NCI-H2196 treated with DMSO at 0.1 percent for 48 hours (cell line): Measurements from ENCODE around the gene SH3GL1.

Experiments
- DNase-seq: peaks from one replicate; lab custom pipeline; 2025; ENCODE audit not compliant: unreplicated experiment; lab: John Stamatoyannopoulos, UW

Gene SH3GL1

DNA sequence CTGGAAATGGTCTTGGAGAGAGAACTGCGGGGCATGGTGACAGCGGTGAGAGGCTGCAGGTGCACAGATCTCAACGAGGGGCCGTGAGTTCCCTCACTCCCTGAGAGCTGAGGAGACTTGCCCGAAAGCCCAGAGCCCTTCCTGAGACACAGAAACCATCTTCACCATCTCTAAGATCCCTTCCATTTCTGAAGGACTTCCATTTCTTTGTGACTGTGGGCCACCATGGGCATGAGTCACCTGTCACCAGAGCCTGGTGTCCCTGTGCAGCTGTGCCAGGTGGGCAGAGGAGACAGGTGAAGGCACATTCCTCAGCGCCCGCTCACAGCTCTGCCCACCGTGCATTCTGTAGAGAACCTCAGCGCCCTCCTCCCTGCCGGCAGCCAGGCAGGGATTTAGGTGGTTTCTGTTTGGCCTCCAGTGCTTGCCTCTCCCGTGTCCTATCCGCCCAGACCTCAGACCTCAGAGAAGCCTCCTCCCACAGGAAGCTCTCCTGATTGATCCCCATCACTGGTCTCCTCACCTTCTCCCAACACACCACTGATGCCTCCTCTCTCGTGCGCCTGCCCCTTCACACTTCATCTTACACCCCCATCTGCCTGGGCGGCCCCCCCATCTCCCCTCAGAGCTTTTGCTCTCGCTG, 24.2 kb downstream of the SH3GL1 start:
- no peak for DNase-seq

DNA sequence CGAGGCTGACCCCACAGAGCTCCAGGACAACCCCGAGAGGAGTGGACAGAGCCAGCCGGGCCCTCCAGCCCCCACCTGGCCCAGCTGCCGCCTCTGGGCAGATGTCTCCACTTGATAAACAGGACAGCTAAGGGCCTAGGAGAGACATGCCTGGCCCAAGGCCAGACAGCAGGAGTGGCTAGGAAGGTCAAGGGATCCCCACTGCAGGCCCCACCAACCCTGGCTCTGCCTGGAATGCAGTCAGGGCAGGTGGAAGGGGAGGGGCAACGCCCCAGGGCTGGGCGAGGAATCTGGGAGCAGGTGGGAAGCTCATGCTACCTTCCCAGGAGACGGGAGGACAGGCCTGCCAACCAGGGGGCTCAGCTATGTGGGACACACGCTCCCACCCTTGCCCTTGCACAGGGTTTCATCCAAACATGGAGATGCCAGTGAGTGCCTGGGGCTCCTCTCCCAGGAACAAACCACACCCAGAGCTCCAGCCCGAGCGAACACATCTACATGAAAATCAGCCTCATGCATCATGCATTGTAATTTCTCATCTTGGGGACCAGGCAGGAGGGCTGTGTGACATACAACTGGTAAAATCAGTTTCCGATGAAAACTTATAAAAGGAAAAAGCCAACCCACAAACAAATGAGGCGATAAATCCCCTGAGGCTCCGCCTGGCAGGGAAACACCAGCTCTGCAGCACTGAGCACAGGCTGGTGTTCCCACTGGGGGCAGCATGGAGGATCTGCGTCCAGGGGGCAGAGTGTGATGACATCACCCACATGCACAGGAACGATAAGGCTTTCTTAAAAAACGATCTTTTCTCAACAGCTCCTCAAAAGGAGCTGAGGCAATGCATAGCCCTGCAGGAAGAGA, 25.0 kb downstream of the SH3GL1 start:
- DNase-seq: peak; percentile 43

DNA sequence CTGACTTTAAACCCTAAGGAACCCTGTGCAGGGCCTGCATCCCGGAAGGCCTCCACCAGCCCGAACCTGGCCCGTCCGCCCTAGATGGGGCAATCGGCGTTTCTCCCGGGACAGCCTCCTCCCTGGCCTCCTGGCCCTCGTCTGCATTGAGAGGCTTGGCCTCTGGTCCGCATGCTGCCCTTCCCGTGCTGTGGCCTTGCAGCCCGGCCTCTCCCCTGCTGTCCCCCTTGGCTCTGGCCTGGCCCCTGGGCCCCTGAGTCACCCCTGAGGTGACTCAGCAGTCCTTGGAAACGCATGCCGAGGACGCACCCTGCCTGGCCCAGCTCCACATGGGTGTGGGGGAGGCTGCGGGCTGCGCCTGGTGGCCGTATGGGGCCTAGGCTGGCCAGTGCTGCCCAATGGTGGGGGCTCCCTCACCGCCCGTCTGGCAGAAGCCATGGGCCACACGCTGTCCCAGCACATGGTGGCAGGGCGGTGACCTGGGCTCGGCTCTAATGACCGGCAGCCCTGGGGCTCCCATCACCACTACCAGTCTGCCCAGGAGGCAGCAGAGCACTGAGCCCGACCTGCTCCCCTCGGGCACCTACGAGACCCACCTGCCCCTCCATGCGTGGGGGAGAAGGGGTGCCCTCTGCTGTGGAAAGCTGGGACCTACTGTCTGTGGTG, 25.7 kb downstream of the SH3GL1 start:
- DNase-seq: no peak

GRCh38 chr19:4373601-4374497, 26.5 kb downstream of the SH3GL1 start:
- no peak for DNase-seq

GRCh38 chr19:4373013-4373367, 27.4 kb downstream of the SH3GL1 start:
- DNase-seq: no peak

DNA sequence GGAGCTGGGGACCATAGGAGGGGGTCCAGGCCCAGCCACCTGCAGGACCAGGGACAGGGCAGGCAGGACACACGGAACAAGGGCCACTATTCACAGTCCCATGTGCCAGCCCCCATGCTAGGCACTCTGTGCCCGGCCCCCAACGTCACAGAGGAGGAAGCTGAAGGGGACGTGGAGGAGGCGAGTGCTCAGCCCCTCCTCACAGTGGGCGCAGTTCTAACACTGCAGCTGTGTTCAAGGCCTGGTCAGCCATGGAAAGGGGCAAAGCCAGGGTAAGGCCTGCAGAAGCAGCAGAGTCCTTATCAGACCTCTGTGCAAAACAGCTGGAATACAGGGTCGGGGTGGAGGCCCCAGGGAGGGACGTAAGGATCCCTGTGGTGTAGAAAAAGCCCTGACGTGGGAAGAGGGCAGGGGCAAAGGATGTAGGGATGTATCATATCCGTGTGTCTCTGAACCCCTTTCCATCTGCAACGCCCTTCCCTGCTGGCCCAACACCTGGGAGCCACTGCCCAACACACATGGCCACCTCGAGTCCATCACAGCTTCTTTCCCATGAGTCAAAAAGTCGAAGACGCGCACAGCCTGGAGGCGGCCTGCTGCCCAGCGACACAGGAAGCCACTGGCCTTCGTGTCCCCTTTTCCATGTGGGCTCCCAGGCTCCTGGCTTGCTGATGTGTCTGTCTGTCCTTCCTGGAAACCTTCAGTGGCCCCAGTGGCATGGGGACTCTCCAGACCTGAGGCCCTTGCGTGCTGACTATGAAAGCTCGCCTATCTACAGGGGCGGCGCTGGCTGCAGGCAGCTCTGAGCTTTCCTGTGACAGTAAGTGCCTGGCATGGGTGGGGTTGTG, 28.0 kb downstream of the SH3GL1 start:
- no peak for DNase-seq

DNA sequence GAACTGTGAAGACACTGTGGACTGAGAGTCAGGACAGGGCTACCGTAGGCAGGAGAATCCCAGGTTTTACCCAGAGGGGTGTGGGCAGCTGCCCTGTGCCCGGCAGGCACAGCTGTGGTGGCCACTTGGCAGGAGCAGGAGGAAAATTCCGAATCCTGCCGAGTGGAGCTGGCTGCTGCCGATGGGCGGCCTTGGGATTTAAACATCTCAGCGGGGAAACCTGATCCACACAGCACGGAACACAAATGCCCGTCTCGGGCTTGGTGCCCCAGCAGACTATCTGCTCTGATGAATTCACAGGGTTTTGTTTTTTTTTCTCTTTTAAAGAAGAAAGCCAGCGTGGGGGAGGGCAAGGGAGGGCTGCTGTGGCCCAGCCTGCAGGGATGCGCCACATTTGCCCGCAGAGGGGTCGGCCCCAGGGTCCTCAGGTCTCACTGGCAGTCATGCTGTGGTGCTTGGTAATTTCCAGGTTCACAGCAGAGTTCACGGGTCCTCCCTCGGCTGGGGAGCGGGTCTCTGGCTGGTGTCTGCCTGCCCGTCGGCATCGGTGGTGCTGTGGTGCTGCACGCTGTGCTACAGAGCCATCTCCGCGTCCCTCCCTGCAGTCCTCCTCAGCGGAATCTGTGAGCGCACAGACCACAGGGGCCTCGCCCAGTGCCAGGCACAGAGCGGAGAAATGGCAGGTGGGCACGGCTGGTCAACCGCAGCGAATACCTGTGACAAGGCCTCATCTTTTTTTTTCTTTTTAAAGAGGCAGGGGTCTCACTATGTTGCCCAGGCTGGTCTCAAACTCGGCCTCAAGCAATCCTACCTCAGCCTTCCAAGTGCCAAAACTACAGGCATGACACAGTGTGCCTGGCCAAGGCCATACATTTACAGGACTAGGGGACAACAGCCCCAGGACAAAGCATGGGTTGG, 28.8 kb downstream of the SH3GL1 start:
- DNase-seq: no peak

DNA sequence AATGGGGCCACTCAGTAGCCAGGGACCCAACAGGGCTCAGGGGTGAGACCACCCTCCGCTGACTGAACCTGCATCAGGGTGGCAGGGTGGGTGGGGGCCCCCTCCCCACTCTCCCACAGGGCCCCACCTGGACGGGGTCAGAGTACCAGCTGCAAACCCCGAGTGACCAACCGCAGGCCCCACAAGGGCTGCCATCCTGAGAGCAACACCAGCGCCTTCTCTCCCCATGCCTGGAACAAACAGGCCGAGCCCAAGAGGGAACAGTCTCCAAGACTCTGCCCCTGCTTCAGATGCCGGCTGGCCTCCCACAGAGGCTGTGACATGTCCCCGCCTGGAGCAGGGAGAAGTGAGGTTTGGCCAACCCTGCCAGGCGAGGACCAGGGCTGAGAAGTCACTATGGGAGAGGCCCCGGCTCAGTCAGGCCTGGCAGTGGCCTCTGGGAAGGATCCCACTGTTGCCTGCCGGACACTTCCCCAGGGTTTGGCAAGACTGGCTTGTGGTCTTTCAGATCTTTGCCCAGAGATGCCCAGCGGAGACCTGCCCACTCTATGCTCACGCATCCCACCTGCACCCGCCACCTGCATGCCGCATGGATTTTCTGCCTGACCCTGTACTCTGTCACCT, 29.8 kb downstream of the SH3GL1 start:
- DNase-seq: no peak

- no peak for DNase-seq
Observed at GRCh38 chr19:4369888-4370260, 30.5 kb downstream of the SH3GL1 start.

DNA sequence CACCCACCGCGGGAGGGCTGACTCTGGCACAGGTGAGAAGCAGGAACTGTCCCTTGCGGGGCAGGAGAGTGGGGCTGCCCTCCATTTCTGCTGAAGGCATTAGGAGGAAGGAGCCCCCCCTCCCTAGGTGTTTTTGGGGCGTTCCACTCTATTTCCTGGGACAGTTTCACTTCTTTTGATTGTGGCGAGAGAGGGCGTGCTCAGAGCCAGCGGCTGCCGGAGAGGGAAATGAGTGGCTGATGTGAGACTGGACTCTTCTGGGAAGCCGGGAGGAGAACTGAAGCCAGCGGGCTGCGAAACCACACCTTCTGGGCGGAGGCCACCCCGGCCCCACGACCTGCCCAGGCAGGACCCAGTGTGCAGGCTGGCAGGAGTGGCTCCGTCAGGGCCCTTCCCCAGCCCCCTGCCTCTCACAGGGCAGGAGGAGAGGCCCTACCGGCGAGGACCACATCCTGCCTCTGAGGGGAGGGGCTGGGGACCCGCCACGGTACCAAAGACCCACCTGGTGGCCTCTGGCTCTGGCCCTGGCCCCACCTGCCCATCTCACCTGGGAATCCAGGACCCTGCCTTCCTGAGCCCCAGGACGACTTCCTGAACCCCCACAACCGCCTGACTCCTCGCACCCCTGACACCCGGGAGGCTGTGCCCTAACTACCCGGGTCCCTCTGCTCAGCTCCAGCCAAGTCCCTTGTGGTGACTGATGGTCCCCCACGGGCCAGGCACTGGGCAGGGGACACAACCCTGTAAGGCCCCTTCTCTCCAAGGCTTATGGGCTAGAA, 31.0 kb downstream of the SH3GL1 start:
- DNase-seq: peak; percentile 38

DNA sequence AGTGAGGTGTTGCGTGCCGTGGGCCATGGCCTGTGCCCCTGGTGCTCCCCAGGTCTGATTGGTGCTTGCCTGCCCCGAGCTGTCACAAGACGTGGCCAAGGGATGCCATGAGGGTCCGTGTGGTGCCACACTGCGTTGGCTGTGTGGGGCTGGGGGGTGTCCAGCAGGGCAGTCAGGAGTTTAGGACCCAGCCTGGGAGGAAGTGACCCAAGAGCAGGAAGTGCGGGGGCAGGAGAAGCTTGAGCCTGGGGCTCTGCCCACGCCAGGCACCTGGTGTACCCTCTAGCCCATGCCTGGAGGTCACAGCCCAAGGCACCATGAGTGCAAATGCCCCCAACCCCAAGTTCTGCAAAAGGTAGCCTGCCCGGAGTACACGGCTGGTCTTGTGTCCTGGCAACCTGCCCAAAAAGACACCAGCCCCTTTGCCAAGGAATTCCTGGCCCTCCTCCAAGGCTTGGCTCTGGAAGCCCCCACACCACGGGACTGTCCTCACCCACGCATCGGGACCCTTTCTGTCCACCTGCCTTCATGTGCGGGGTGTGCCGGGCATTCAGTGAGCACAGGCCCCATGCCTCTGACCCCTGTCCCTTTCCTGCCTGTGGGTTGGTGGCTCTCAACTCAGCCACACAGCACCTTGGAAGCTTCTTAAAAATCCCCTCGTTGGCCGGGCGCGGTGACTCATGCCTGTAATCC, 32.1 kb downstream of the SH3GL1 start:
- DNase-seq: no peak

- DNase-seq: no peak
Observed at GRCh38 chr19:4367781-4368127, 32.6 kb downstream of the SH3GL1 start.

DNA sequence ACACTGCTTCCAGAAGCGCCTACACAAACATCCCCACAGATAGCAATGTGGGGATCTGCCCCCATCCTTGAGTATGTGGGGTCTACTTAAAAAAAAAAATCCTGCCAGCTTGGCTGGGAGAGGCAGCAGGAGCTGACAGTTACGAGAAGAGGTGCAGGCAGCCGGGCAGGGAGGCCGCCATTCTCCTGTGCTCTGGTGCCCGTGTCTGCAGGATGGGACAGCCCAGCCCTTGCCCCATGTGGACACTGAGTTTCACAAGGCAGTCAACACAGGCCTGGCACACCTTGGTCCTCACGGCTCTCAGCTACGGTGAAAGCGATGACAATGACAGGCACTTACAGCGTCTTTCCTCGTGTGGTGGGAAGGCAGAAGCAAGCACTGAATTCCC, 33.0 kb downstream of the SH3GL1 start:
- DNase-seq: no peak

DNA sequence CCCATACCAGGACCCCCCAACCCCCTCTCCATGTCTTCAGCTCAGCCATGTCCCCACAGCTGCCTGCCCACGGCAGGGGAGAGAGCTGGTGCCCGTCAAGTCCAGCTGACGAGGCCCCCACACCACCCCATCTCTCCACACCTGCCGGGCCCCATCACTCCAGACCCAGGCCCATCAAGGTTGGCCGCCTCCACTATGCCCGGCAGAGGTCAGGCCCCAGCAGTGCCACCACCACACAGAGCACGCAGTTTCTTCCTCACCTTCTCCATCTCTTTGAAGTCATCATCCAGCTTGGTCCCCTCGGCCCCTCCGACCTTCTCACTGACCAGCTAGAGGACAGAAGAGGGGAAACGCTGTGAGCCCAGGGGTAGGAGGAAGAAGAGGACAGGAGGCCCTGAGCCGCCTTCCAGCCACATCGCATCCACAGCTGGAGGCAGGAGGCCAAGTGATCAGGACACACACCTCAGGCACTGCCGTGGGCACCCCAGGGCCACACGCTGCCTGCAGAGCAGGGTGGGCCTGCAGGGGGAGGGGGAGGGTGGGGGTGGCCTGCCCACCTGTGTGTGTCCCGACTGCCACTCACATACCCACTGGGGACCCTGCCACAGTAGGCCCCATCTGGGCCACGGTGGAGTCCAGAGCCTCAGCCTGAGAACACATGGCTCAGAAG, 33.5 kb downstream of the SH3GL1 start:
- no peak for DNase-seq

- DNase-seq: no peak
Observed at GRCh38 chr19:4365791-4366665, 34.3 kb downstream of the SH3GL1 start.

DNA sequence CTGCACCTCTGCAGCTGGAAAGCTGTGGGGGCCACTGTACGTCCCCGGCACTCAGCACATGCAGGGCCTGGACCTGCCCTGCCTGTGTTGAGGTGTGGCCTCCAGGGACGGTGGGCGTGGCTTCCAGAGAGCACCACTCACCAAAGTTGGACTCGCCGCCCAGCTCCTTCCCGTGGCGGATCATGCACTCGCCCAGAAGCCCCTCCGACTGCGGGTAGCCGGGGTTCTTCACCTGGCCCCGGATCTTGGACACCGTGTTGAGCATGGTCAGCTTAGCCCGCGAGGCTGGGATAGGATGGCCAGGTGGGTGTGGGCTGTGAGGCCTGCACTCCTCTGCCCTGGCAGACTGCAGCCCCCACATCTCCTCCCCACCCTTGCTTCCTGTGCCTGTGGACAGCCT, 35.0 kb downstream of the SH3GL1 start:
- no peak for DNase-seq
